ENCODE measurements around the gene PPP1R2.

PPP1R2 gene

GRCh38 chr3:195539479-195539878 is 3.6 kb downstream of the PPP1R2 start:
- ATAC-seq (ENCODE audit: insufficient read depth, low read depth) (no peak), DNase-seq (no peak)
- TF ChIP-seq CTCF (IDR thresholded peaks at IDR 0.05; ENCODE audit: borderline replicate concordance, extremely low read depth, low read length, poor library complexity, severe bottlenecking) (no peak), EZH2 (IDR thresholded peaks at IDR 0.05; ENCODE audit: borderline replicate concordance, low read depth, low read length, severe bottlenecking) (no peak)
- Histone ChIP-seq H3K4me2 (ENCODE audit: insufficient read depth, low read length) (peak overlapping the region; percentile 88), H3K27me3 (ENCODE audit: insufficient read depth, low read length, poor library complexity) (no peaks in the 10 kb centered on the region), H3K27ac (ENCODE audit: low read length) (no peak overlapping the region), H3K9ac (ENCODE audit: low read depth, low read length) (no peak overlapping the region), H4K20me1 (ENCODE audit: insufficient read depth, low read length) (peaks cover 60% of the 10 kb centered on the region), H3K9me3 (ENCODE audit: insufficient read depth, low read length, severe bottlenecking) (no peaks in the 10 kb centered on the region), H2AFZ (ENCODE audit: low read depth, low read length) (no peak overlapping the region), H3K4me1 (ENCODE audit: insufficient read depth, low read length) (peaks cover 48% of the 10 kb centered on the region), H3K36me3 (ENCODE audit: insufficient read depth, low read length) (peaks cover 10% of the 10 kb centered on the region), H3K4me3 (ENCODE audit: low read depth in 1 of 2, low read length in 2 of 2) (0 out of 4 replicates have a peak overlapping the region, but pooled peaks of 1 of the 2 experiments have one; percentile 8), H3K79me2 (ENCODE audit: insufficient read depth, low read length) (peaks cover 86% of the 10 kb centered on the region)

- Histone ChIP-seq H3K79me2 (ENCODE audit: insufficient read depth, low read length) (peaks cover 100% of the 10 kb centered on the region), H3K4me2 (ENCODE audit: insufficient read depth, low read length) (peak overlapping the region; percentile 29; the same call in 1 of the 2 replicates), H2AFZ (ENCODE audit: low read depth, low read length) (no peak overlapping the region), H3K9me3 (ENCODE audit: insufficient read depth, low read length, severe bottlenecking) (no peaks in the 10 kb centered on the region), H3K27me3 (ENCODE audit: insufficient read depth, low read length, poor library complexity) (no peaks in the 10 kb centered on the region), H3K27ac (ENCODE audit: low read length) (no peak overlapping the region), H3K36me3 (ENCODE audit: insufficient read depth, low read length) (peaks cover 10% of the 10 kb centered on the region), H3K4me1 (ENCODE audit: insufficient read depth, low read length) (peaks cover 38% of the 10 kb centered on the region), H3K9ac (ENCODE audit: low read depth, low read length) (no peak overlapping the region), H4K20me1 (ENCODE audit: insufficient read depth, low read length) (peaks cover 63% of the 10 kb centered on the region), H3K4me3 (ENCODE audit: low read depth in 1 of 2, low read length in 2 of 2) (no peak overlapping the region)
- TF ChIP-seq EZH2 (IDR thresholded peaks at IDR 0.05; ENCODE audit: borderline replicate concordance, low read depth, low read length, severe bottlenecking) (no peak), CTCF (IDR thresholded peaks at IDR 0.05; ENCODE audit: borderline replicate concordance, extremely low read depth, low read length, poor library complexity, severe bottlenecking) (no peak)
- ATAC-seq (ENCODE audit: insufficient read depth, low read depth) (no peak), DNase-seq (no peak)
Measured at GRCh38 chr3:195537995-195538394, 5.1 kb downstream of the PPP1R2 start.

- DNase-seq: no peak
- no peak overlapping the region for H3K4me2 ChIP-seq (ENCODE audit: insufficient read depth, low read length)
- TF ChIP-seq CTCF (IDR thresholded peaks at IDR 0.05; ENCODE audit: borderline replicate concordance, extremely low read depth, low read length, poor library complexity, severe bottlenecking): no peak
- no peak for TF ChIP-seq EZH2 (IDR thresholded peaks at IDR 0.05; ENCODE audit: borderline replicate concordance, low read depth, low read length, severe bottlenecking)
- H3K36me3 ChIP-seq (ENCODE audit: insufficient read depth, low read length): peaks cover 10% of the 10 kb centered on the region
- no peak overlapping the region for H2AFZ ChIP-seq (ENCODE audit: low read depth, low read length)
- H3K4me3 ChIP-seq (ENCODE audit: low read depth in 1 of 2, low read length in 2 of 2): no peak overlapping the region
- no peaks in the 10 kb centered on the region for H3K27me3 ChIP-seq (ENCODE audit: insufficient read depth, low read length, poor library complexity)
- H3K9me3 ChIP-seq (ENCODE audit: insufficient read depth, low read length, severe bottlenecking): no peaks in the 10 kb centered on the region
- peaks cover 97% of the 10 kb centered on the region for H3K79me2 ChIP-seq (ENCODE audit: insufficient read depth, low read length)
- peaks cover 65% of the 10 kb centered on the region for H4K20me1 ChIP-seq (ENCODE audit: insufficient read depth, low read length)
- H3K9ac ChIP-seq (ENCODE audit: low read depth, low read length): no peak overlapping the region
- no peak overlapping the region for H3K27ac ChIP-seq (ENCODE audit: low read length)
- peaks cover 17% of the 10 kb centered on the region for H3K4me1 ChIP-seq (ENCODE audit: insufficient read depth, low read length)
- no peak for ATAC-seq (ENCODE audit: insufficient read depth, low read depth)
Measured at GRCh38 chr3:195535293-195535692, 7.8 kb downstream of the PPP1R2 start.

- DNase-seq: no peak
- Histone ChIP-seq H3K4me3 (ENCODE audit: low read depth in 1 of 2, low read length in 2 of 2) (no peak overlapping the region), H3K9ac (ENCODE audit: low read depth, low read length) (no peak overlapping the region), H3K36me3 (ENCODE audit: insufficient read depth, low read length) (peaks cover 10% of the 10 kb centered on the region), H3K9me3 (ENCODE audit: insufficient read depth, low read length, severe bottlenecking) (no peaks in the 10 kb centered on the region), H4K20me1 (ENCODE audit: insufficient read depth, low read length) (peaks cover 48% of the 10 kb centered on the region), H3K79me2 (ENCODE audit: insufficient read depth, low read length) (peaks cover 86% of the 10 kb centered on the region), H3K4me1 (ENCODE audit: insufficient read depth, low read length) (no peaks in the 10 kb centered on the region; the same call in 1 of the 2 replicates), H2AFZ (ENCODE audit: low read depth, low read length) (no peak overlapping the region), H3K27me3 (ENCODE audit: insufficient read depth, low read length, poor library complexity) (no peaks in the 10 kb centered on the region), H3K4me2 (ENCODE audit: insufficient read depth, low read length) (no peak overlapping the region), H3K27ac (ENCODE audit: low read length) (no peak overlapping the region)
- TF ChIP-seq CTCF (IDR thresholded peaks at IDR 0.05; ENCODE audit: borderline replicate concordance, extremely low read depth, low read length, poor library complexity, severe bottlenecking) (no peak), EZH2 (IDR thresholded peaks at IDR 0.05; ENCODE audit: borderline replicate concordance, low read depth, low read length, severe bottlenecking) (no peak)
- ATAC-seq (ENCODE audit: insufficient read depth, low read depth): no peak
Measured at GRCh38 chr3:195532834-195533233, 10.3 kb downstream of the PPP1R2 start.

Data from DND-41 (cell line).